DMS79 treated with DMSO at 0.1 percent for 48 hours (cell line): ENCODE results near the gene MRPL52.
"Not testable (repeated sequence)": the region's sequence is repeated elsewhere in the genome, so short reads cannot be mapped to it uniquely, and the experiment has no call there.

Experiments
- DNase-seq: peaks from one replicate; lab custom pipeline; 2025; lab: John Stamatoyannopoulos, UW

MRPL52 gene

DNA sequence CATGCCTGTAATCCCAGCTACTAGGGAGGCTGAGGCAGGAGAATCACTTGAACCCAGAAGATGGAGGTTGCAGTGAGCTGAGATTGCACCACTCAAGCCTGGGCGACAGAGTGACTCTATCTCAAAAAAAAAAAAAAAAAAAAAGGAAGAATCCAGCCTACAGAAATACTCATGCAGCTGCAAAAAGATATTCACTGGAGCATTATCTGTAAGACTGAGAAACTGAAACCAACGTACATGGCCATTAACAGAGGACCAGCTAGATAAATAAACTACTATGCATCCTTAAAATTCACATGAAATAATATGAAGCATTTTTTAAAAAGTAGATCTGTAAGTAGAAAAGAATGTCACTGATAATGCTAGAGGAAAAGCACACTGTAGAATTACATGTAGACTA, 18.0 kb upstream of the MRPL52 start:
- no peak for DNase-seq

- no peak for DNase-seq
Measured at GRCh38 chr14:22812744-22813143, 16.9 kb upstream of the MRPL52 start.

DNA sequence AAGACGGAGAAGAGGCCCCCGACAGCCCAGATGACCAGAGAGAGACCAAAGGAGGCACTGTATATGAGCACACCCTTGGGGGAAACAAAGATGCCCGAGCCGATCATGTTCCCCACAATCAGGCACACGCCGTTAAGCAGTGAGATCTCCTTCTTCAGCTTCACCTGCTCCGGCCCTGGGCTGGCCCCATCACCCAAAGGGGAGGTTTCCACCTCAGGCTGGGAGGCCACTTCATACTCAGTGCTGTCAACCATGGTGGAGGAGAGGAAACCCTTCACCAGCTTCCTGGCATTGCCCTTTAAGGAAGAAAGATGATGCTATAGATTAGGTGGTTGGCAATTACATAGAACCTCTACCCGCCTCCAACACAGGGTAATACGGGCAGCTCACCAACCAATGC, 16.5 kb upstream of the MRPL52 start:
- DNase-seq = no peak

DNA sequence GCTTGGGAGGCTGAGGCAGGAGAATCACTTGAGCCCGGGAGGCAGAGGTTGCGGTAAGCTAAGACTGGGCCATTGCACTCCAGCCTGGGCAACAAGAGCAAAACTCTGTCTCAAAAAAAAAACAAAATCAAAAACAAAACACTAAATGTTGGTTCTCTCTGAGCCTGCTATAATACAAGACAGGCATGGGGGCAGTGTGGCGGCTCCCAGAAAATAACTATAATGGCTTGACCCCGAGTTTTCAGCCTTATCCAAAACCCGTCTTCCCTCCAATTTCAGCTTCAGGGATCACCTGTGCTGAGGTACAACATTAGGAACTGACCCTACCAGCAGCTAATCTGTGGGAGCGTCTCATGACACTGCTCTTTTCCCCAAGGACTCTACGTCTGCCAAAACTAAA, 15.3 kb upstream of the MRPL52 start:
- DNase-seq = no peak

DNA sequence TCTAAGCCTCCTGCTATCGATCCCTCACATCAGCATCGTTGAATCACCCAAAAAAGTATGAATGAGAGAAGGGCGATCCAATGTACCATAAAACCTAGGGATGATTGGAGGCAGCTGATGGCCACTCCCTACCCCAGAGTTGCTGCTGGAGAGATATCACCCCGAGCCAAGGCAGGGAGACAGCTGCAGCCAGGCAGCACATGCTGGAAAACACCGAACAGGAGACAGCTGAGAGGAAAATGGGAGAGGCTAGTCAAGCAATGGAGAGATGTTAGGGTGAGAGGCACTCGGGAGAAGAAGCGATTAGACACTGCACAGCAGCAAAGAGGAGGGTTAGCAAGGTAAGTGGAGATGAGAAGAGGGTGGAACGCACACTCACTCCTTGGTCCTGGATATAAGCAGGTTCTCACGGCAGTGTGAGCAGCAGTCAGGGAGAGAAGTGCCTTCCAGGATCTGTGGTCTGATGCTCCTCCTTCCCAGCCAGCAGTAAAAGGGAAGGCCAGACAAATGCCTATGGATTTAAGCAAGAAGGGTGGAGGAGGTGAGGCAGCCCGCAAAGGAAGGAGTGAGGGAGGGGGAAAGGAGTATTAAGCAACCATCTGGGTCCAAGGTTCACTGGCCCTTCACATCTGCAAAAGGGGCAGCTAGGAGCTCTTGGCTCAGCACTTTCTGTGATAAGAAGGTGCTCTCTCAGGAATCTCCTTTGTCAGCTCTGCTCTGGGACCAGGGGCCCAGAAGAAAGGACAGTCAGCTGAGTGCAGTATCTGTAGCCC, 14.6 kb upstream of the MRPL52 start, which contains the start of gene SLC7A7:
SLC7A7 (minus strand) TSS at position 495 of the 773 bp plus-strand sequence. CDS start 2,037 bp downstream, outside the sequence.
- DNase-seq = peak; percentile 57

DNA sequence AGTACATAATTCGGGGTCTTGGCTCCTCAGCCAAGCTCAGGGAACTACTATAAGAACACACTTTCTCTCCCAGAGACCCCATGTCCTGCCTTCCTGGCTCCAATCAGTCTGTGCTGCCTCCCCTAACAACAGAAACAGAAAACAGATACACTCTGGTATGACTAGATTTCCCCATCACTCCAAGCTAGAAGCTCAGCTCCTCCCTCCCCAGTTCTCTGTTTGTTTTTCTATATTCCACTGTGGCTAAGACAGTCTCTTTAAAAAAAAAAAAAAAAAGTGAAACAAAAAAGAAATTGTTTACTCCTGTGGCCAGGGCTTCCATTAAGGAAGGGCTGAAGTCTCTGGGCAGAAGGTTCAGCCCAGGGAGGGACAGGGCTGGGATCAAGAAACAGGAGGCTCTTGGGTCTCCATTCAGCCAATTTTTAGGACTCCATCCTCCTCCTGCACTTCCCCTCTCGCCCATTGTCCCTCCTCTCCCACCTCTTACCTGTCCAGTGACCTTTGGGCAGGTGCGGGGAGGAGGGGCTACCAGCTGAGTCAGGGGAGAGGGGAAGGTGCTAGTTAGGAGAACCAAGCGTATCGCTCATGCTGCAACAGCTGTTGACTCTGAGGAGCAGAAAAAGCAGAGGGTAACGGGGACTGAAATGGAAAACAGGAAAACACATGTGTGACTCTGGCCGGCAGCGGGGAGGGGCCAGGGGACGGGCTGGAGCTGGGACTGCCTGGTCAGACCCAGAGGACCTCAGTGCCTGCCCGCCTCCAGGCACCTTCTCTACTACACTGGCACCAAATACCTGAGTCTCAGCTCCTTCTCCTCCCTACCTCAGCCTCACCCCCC, 10.3 kb upstream of the MRPL52 start:
- DNase-seq = no peak

- DNase-seq = no peak
Measured at GRCh38 chr14:22820731-22821130, 9.0 kb upstream of the MRPL52 start.

- peak; percentile 32 for DNase-seq
Measured at GRCh38 chr14:22821193-22822015, 8.3 kb upstream of the MRPL52 start.

- no peak for DNase-seq
Measured at GRCh38 chr14:22822016-22822570, 7.6 kb upstream of the MRPL52 start.

GRCh38 chr14:22822571-22823098, 7.1 kb upstream of the MRPL52 start:
- DNase-seq = no peak

- no peak for DNase-seq
Measured at GRCh38 chr14:22824711-22825359, 4.9 kb upstream of the MRPL52 start.

- DNase-seq = not testable (repeated sequence)
Measured at GRCh38 chr14:22829076-22829660, 519 bp upstream of the MRPL52 start.

- no peak for DNase-seq
Measured at GRCh38 chr14:22830443-22831010, 840 bp downstream of the MRPL52 start.

DNA sequence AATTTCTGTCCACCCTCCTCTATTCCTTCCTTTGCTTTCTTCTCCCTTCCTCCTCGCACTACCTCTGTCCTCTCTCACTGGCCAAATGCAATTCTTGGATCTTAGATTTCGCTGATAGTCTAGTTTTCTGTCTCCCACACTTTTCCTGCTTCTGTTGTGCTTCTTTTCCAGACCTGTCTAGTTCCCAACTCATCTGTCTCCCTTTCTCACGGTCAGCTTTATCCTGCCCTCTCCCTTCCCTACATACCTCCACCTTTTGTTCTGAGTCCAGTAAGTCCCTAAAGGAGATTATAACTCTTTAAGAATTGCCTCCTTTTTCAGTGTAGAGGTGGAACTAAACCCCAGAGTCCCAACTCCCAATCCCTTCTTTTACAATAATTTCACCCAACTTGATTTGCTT, 5.8 kb downstream of the MRPL52 start:
- DNase-seq = no peak

GRCh38 chr14:22836301-22837113, 6.8 kb downstream of the MRPL52 start, which contains the start of gene MMP14:
Gene MMP14 (plus strand): TSS chr14:22836585. CDS start chr14:22836818, 233 bp downstream.
- DNase-seq = peak; percentile 28

- peak; percentile 55 for DNase-seq
Measured at GRCh38 chr14:22837114-22837749, 7.5 kb downstream of the MRPL52 start.

GRCh38 chr14:22837750-22838538, 8.3 kb downstream of the MRPL52 start:
- no peak for DNase-seq

DNA sequence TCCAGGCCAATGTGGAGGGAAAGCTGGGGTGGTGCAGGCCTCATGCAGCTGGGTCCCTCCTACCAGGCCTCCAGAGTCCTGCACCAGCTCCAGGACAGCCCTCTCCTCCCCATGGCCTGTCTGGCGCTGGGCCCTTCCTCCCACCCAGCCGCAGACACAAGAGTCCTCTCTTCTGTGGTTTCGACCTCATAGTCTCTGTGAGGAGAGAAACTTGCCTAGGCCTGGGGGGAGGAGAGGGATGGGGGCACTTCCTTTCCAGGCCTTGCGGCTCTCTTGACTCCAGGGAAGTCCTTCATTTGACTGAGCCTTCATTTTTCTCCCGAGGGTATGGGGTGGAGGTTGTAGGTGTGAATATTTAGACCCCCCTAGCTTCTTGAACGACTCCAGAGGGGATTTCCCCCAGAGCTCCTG, 8.9 kb downstream of the MRPL52 start:
- DNase-seq = no peak
